ENCODE results near the gene TMUB1. TPM values are rescaled to one million over a fixed set of nuclear protein-coding genes. Genes with fewer than 3 reads are reported as not detected.

The TMUB1 gene
- total RNA-seq, 1 experiment from 2014 or later: 45.4 TPM

DNA sequence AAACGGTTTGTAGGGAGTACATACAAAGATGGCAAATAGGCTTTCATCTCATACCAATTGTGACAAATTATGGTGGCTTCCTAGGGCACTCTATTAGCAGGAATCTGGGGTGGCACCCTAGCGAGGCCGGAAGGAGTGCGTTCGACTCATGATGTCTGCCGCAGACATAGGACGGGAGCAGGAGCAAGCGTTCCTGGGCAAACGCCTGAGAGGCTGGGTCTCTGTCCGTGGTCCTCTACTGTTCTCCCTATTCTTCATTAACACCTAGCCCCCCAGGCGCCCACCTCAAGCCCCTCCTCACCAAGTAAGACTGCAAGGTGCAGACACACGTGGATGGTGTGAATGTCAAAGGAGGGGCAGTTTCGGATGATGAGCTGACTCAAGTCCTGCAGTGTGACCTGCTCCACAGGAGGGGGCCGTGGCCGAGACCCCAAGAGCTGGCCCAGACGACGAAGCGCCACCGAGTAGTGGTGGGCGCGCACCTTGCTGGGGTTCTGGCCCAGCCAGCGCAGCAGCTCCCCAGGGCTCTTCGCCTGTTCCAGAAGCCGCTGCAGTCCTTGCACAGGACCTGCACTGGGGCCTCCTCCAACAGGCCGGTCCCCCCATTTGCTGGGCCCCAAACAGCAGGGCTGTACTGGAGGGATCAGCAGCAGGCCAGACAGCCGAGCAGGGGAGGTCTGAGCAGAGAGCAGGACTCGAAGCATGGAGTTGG, 3.9 kb downstream of the TMUB1 start:
- no peak for DNase-seq
- peak overlapping the region; percentile 70 for H3K4me2 ChIP-seq (ENCODE audit: insufficient read depth, insufficient read length, low read length)
- Mint-ChIP-seq H3K36me3 (ENCODE audit: insufficient read depth in 1 of 3, low read depth in 3 of 3) (peaks cover 11 to 25% (median 22%) of the 10 kb centered on the region in 3 experiments), H3K27me3 (ENCODE audit: low read depth) (peaks cover 6% of the 10 kb centered on the region), H3K27ac (peak overlapping the region in 2 of 3 experiments; percentile 66 to 84; a peak in 1 of 7 replicates), H3K9me3 (no peaks in the 10 kb centered on the region), H3K4me1 (peaks cover 32 to 43% of the 10 kb centered on the region in 2 experiments), H3K4me3 (peak overlapping the region; percentile 79 to 92)
- no peak overlapping the region for H2BK12ac ChIP-seq (ENCODE audit: insufficient read length, low read depth, low read length)
- no peak overlapping the region for H4K91ac ChIP-seq (ENCODE audit: insufficient read length, low read depth, low read length)
- no peak overlapping the region for H4K5ac ChIP-seq (ENCODE audit: insufficient read length, low read depth, low read length)
- H2BK5ac ChIP-seq (ENCODE audit: insufficient read length, low read length): no peak overlapping the region
- H3T11ph ChIP-seq (ENCODE audit: low read length): no peak overlapping the region
- H3K56ac ChIP-seq (ENCODE audit: insufficient read length, low read depth, low read length): no peak overlapping the region
- H3K27me3 ChIP-seq (ENCODE audit: insufficient read depth, low read length): no peaks in the 10 kb centered on the region; the same call in 1 of the 2 replicates
- H3K18ac ChIP-seq (ENCODE audit: insufficient read length, low read depth, low read length): no peak overlapping the region
- no peak overlapping the region for H3K27ac ChIP-seq (ENCODE audit: insufficient read length, low read depth, low read length)
- H3K23ac ChIP-seq (ENCODE audit: insufficient read length, low read depth, low read length): no peak overlapping the region
- H3K79me2 ChIP-seq (ENCODE audit: insufficient read depth, low read length): no peaks in the 10 kb centered on the region; the same call in 1 of the 2 replicates
- H3K9me3 ChIP-seq (ENCODE audit: control insufficient read depth, low read depth, low read length): no peaks in the 10 kb centered on the region
- no CpG with 5 or more reads among the region's 27 CpGs for WGBS (ENCODE audit: extremely low coverage, insufficient read length, low lambda C conversion rate)
- no peak overlapping the region for H2AK5ac ChIP-seq (ENCODE audit: insufficient read length, low read length)
- TF ChIP-seq, protein P1, sequence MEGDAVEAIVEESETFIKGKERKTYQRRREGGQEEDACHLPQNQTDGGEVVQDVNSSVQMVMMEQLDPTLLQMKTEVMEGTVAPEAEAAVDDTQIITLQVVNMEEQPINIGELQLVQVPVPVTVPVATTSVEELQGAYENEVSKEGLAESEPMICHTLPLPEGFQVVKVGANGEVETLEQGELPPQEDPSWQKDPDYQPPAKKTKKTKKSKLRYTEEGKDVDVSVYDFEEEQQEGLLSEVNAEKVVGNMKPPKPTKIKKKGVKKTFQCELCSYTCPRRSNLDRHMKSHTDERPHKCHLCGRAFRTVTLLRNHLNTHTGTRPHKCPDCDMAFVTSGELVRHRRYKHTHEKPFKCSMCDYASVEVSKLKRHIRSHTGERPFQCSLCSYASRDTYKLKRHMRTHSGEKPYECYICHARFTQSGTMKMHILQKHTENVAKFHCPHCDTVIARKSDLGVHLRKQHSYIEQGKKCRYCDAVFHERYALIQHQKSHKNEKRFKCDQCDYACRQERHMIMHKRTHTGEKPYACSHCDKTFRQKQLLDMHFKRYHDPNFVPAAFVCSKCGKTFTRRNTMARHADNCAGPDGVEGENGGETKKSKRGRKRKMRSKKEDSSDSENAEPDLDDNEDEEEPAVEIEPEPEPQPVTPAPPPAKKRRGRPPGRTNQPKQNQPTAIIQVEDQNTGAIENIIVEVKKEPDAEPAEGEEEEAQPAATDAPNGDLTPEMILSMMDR (conservative IDR thresholded peaks at IDR 0.05): no peak
- H3K9ac ChIP-seq (ENCODE audit: extremely low read depth, insufficient read length, low read length): no peak overlapping the region
- peaks cover 7% of the 10 kb centered on the region for H3K23me2 ChIP-seq (ENCODE audit: insufficient read length, low read depth, low read length, poor library complexity, severe bottlenecking)
- no peak overlapping the region for H2BK15ac ChIP-seq (ENCODE audit: low read depth, low read length)
- no peak overlapping the region for H3K14ac ChIP-seq (ENCODE audit: insufficient read depth, low read length)
- H2AFZ ChIP-seq (ENCODE audit: low read length): no peak overlapping the region
- no peak overlapping the region for H2BK120ac ChIP-seq (ENCODE audit: low read depth, low read length, poor library complexity, severe bottlenecking)
- H4K8ac ChIP-seq (replicated peaks; ENCODE audit: insufficient read length, low read depth, low read length): no peak overlapping the region
- H4K20me1 ChIP-seq (ENCODE audit: control insufficient read depth, insufficient read depth, insufficient read length): no peaks in the 10 kb centered on the region
- no peaks in the 10 kb centered on the region for H3K79me1 ChIP-seq (ENCODE audit: insufficient read depth, low read depth, low read length, poor library complexity, severe bottlenecking)
- no peaks in the 10 kb centered on the region for H3K4me1 ChIP-seq (ENCODE audit: insufficient read depth, low read length)
- H3K4ac ChIP-seq (ENCODE audit: low read depth, low read length): no peak overlapping the region
- no peak overlapping the region for H2BK20ac ChIP-seq (ENCODE audit: low read depth, low read length, poor library complexity, severe bottlenecking)

Data from H9 (cell line).